ENCODE data around the gene CBLL2. TPM values are rescaled to one million over a fixed set of nuclear protein-coding genes. Genes with fewer than 3 reads are reported as not detected.
A peak's percentile ranks its signal among the peaks of the same experiment; 100 is the strongest.

CBLL2 gene
- total RNA-seq, 1 experiment from 2014 or later, result not detected

DNA sequence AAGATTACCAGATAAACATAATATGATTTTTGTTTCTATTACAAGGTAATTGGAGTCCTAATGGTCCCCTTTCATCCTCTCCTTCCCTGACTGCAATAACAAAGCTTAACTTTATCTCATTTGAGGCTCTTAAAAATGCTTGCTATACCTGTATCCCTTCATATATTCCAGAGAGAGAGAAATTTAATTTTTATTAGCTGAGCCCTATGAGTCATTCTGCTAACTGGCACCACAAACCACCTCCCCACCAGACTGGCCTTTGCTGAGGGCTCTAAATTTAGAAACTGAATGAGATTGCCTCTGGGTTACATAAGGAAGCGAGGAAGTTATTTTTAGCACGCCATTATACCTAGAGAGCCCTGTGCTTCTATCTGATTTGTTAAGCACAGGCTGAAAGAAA is 27.4 kb downstream of the CBLL2 start:
- no peak overlapping the region for H3K18ac ChIP-seq (ENCODE audit: insufficient read length, low read depth, low read length)
- H3K79me1 ChIP-seq (ENCODE audit: insufficient read depth, low read depth, low read length, poor library complexity, severe bottlenecking), result no peaks in the 10 kb centered on the region
- no peak overlapping the region for H4K8ac ChIP-seq (replicated peaks; ENCODE audit: insufficient read length, low read depth, low read length)
- H3K36me3 Mint-ChIP-seq (ENCODE audit: insufficient read depth in 1 of 3, low read depth in 3 of 3), result peaks cover 0 to 3% (median 0%) of the 10 kb centered on the region in 3 experiments; a peak in 1 of 7 replicates
- H2BK20ac ChIP-seq (ENCODE audit: low read depth, low read length, poor library complexity, severe bottlenecking), result no peak overlapping the region
- no peak overlapping the region for H3K14ac ChIP-seq (ENCODE audit: insufficient read depth, low read length)
- H4K20me1 ChIP-seq (ENCODE audit: control insufficient read depth, insufficient read depth, insufficient read length), result no peaks in the 10 kb centered on the region
- no peaks in the 10 kb centered on the region for H3K4me1 ChIP-seq (ENCODE audit: insufficient read depth, low read length)
- WGBS (ENCODE audit: extremely low coverage, insufficient read length, low lambda C conversion rate), result no CpG with 5 or more reads among the region's 2 CpGs
- H3K27ac ChIP-seq (ENCODE audit: insufficient read length, low read depth, low read length), result no peak overlapping the region
- H2AFZ ChIP-seq (ENCODE audit: low read length), result no peak overlapping the region
- no peak overlapping the region for H3K4me2 ChIP-seq (ENCODE audit: insufficient read depth, insufficient read length, low read length)
- peaks cover 12 to 18% of the 10 kb centered on the region in 2 experiments for H3K4me1 Mint-ChIP-seq
- no peak overlapping the region for H4K91ac ChIP-seq (ENCODE audit: insufficient read length, low read depth, low read length)
- no peak overlapping the region for H2BK15ac ChIP-seq (ENCODE audit: low read depth, low read length)
- H3K9ac ChIP-seq (ENCODE audit: extremely low read depth, insufficient read length, low read length), result no peak overlapping the region
- DNase-seq, result no peak
- no peak overlapping the region for H2AK5ac ChIP-seq (ENCODE audit: insufficient read length, low read length)
- H3K79me2 ChIP-seq (ENCODE audit: insufficient read depth, low read length), result no peaks in the 10 kb centered on the region
- H4K5ac ChIP-seq (ENCODE audit: insufficient read length, low read depth, low read length), result no peak overlapping the region
- no peak overlapping the region for H3K23ac ChIP-seq (ENCODE audit: insufficient read length, low read depth, low read length)
- peaks cover 0 to 40% of the 10 kb centered on the region in 2 experiments; a peak in 4 of 5 replicates for H3K9me3 Mint-ChIP-seq
- no peaks in the 10 kb centered on the region for H3K27me3 ChIP-seq (ENCODE audit: insufficient read depth, low read length)
- no peak overlapping the region for H2BK12ac ChIP-seq (ENCODE audit: insufficient read length, low read depth, low read length)
- H3T11ph ChIP-seq (ENCODE audit: low read length), result no peak overlapping the region
- no peaks in the 10 kb centered on the region for H3K9me3 ChIP-seq (ENCODE audit: control insufficient read depth, low read depth, low read length)
- H2BK120ac ChIP-seq (ENCODE audit: low read depth, low read length, poor library complexity, severe bottlenecking), result no peak overlapping the region
- no peak overlapping the region for H3K4me3 Mint-ChIP-seq
- no peaks in the 10 kb centered on the region for H3K23me2 ChIP-seq (ENCODE audit: insufficient read length, low read depth, low read length, poor library complexity, severe bottlenecking)
- no peak for TF ChIP-seq CTCF (conservative IDR thresholded peaks at IDR 0.05)
- H3K56ac ChIP-seq (ENCODE audit: insufficient read length, low read depth, low read length), result no peak overlapping the region
- no peak overlapping the region for H2BK5ac ChIP-seq (ENCODE audit: insufficient read length, low read length)
- H3K4ac ChIP-seq (ENCODE audit: low read depth, low read length), result no peak overlapping the region
- no peaks in the 10 kb centered on the region; the same call in 1 of the 2 replicates for H3K27me3 Mint-ChIP-seq (ENCODE audit: low read depth)
- peak overlapping the region in 1 of 3 experiments; percentile 53; a peak in 1 of 7 replicates for H3K27ac Mint-ChIP-seq

All from H9 (cell line).